A549 treated with AZD9567 at 1 μM for 4 hours (cell line): ENCODE measurements around the gene GTF2H1. TPM values are rescaled to one million over a fixed set of nuclear protein-coding genes. Genes with fewer than 3 reads are reported as not detected.

Experiments
- total RNA-seq: library from RNA; stranded (reverse); fragments of 200-300 nt; extraction: Qiagen RNA extraction; gene quantifications from 5 replicates; pipeline ENCODE4 v1.2.3, GENCODE V29; 2022; ENCODE audit not compliant: insufficient read depth

Gene GTF2H1
- 32.1 to 39.4 TPM (median 33.5 TPM) in 5 replicates for total RNA-seq

GRCh38 chr11:18321969-18322711 is at the start of gene GTF2H1, which contains the start of gene HPS5:
TSS of gene GTF2H1 (plus strand) at chr11:18322567. CDS start at chr11:18333075, 10,508 bp downstream.
TSS of gene HPS5 (minus strand) at chr11:18322140. CDS start at chr11:18317858, 4,282 bp downstream.

GRCh38 chr11:18394275-18394927 is 72.0 kb downstream of the GTF2H1 start, which contains the start of gene LDHA:
TSS of gene LDHA (plus strand) at chr11:18394563. CDS start at chr11:18396843, 2,280 bp downstream.

Other genes starting within 250 kb of the GTF2H1 start
- 37.9 to 50.3 TPM (median 38.9 TPM) in 5 replicates for gene SAAL1, start 216.5 kb upstream of the GTF2H1 start, total RNA-seq
- gene MRGPRX3, start 190.0 kb upstream of the GTF2H1 start, total RNA-seq = 0.08 TPM in 1 of 5 replicates, not detected in the others
- not detected in 5 replicates for gene MRGPRX4, start 149.7 kb upstream of the GTF2H1 start, total RNA-seq
- not detected in 5 replicates for gene SAA4, start 85.8 kb upstream of the GTF2H1 start, total RNA-seq
- 0.17 to 0.21 TPM in 2 of 5 replicates, not detected in the others for gene SAA2, start 73.9 kb upstream of the GTF2H1 start, total RNA-seq
- 1.5 to 2.9 TPM (median 1.7 TPM) in 4 of 5 replicates, not detected in the other for gene SAA1, start 56.3 kb upstream of the GTF2H1 start, total RNA-seq
- gene HPS5, start 427 bp upstream of the GTF2H1 start, total RNA-seq = 13.2 to 19.0 TPM (median 14.6 TPM) in 5 replicates
- 2,564 to 4,313 TPM (median 3,078 TPM) in 5 replicates for gene LDHA, start 72.0 kb downstream of the GTF2H1 start, total RNA-seq
- 0.10 to 0.15 TPM (median 0.15 TPM) in 3 of 5 replicates, not detected in the others for gene LDHC, start 89.8 kb downstream of the GTF2H1 start, total RNA-seq
- not detected in 5 replicates for gene LDHAL6A, start 133.3 kb downstream of the GTF2H1 start, total RNA-seq
- gene TSG101, start 204.4 kb downstream of the GTF2H1 start, total RNA-seq = 95.6 to 154 TPM (median 101 TPM) in 5 replicates